Spleen (tissue), 11 donors: ENCODE measurements around the gene RBM38. TPM values are rescaled to one million over a fixed set of nuclear protein-coding genes. Genes with fewer than 3 reads are reported as not detected.
A peak's percentile ranks its signal among the peaks of the same experiment; 100 is the strongest.

Experiments
- DNase-seq: peaks from one replicate; pipeline ENCODE4 v3.0.0-alpha.2; 2020
- H3K27ac ChIP-seq, 8 donors: fragments of 200-600 bp; sonication (generic) in 7 of 8; 1 replicate in 4 of 8; 2 replicates in 4 of 8; pipeline versions ENCODE4 v1.5.0 to v1.8.0; 2016 to 2021; ENCODE audit warnings: inconsistent platforms in 4 of 8, mild to moderate bottlenecking in 4 of 8, moderate library complexity in 1 of 8
- H3K27me3 ChIP-seq, 7 donors: fragments of 200-600 bp; sonication (generic) in 6 of 7; replicated peaks in 1 of 7; 1 replicate in 4 of 7; 2 replicates in 3 of 7; pipeline versions ENCODE4 v1.5.0 to v1.8.0; 2016 to 2021; ENCODE audit warnings: inconsistent platforms in 3 of 7, mild to moderate bottlenecking in 1 of 7
- H3K36me3 ChIP-seq, 6 donors: fragments of 200-600 bp; sonication (generic) in 5 of 6; 1 replicate in 4 of 6; 2 replicates in 2 of 6; pipeline versions ENCODE4 v1.5.0 to v1.8.0; 2016 to 2021; ENCODE audit warnings: inconsistent platforms in 2 of 6
- H3K4me1 ChIP-seq, 6 donors: fragments of 200-600 bp; sonication (generic) in 5 of 6; 1 replicate in 3 of 6; 2 replicates in 3 of 6; pipeline versions ENCODE4 v1.5.0 to v1.8.0; 2016 to 2021; ENCODE audit warnings: inconsistent platforms in 3 of 6
- H3K4me3 ChIP-seq, 8 donors: fragments of 200-600 bp; sonication (generic) in 7 of 8; 1 replicate in 4 of 8; 2 replicates in 4 of 8; pipeline versions ENCODE4 v1.5.0 to v1.8.0; 2016 to 2021; ENCODE audit warnings: inconsistent platforms in 4 of 8, mild to moderate bottlenecking in 4 of 8, moderate library complexity in 2 of 8
- H3K9me3 ChIP-seq, 8 donors: fragments of 200-600 bp; sonication (generic) in 7 of 8; 1 replicate in 4 of 8; 2 replicates in 4 of 8; pipeline versions ENCODE4 v1.5.0 to v1.8.0; 2016 to 2021; ENCODE audit warnings: inconsistent platforms in 4 of 8
- CTCF ChIP-seq, 11 experiments: fragments of 200-600 bp in 7 of 11; fragments of 450-650 bp in 4 of 11; sonication (generic) in 4 of 11; IDR thresholded peaks in 8 of 11; conservative IDR thresholded peaks in 3 of 11; 1 replicate in 7 of 11; 2 replicates in 4 of 11; pipeline versions ENCODE4 v1.4.0 to v1.8.0; 2016 to 2021; ENCODE audit warnings: antibody characterized with exemption in 11 of 11, inconsistent platforms in 4 of 11, mild to moderate bottlenecking in 1 of 11
- POLR2A ChIP-seq, 3 donors: fragments of 450-650 bp; IDR thresholded peaks; one replicate each; pipeline ENCODE4 v1.5.1; 2017; ENCODE audit warnings: antibody characterized with exemption in 3 of 3, mild to moderate bottlenecking in 1 of 3
- POLR2AphosphoS5 ChIP-seq, 3 donors: sonication (generic); formaldehyde crosslinking; IDR thresholded peaks; one replicate each; pipeline ENCODE4 v1.5.1; 2017; ENCODE audit warnings: antibody characterized with exemption in 3 of 3
- WGBS, 5 donors: extraction: QIAGEN DNeasy Blood & Tissue Kit in 3 of 5; methylation state at CpG; one replicate each; pipeline versions ENCODE4 v1.1.5 to v1.1.7; 2013 to 2018; 5-methylcytosine and 5-hydroxymethylcytosine counted together
- intact Hi-C: fragments of 100-400 bp; cut with DNase I; formaldehyde crosslinking; loops from one replicate; pipeline ENCODE4 v1.15.0; 2023; ENCODE audit warnings: low total_unique reads
- polyA plus RNA-seq, 3 donors: library from polyadenylated mRNA; stranded (reverse); fragments of 200-250 nt; gene quantifications; one replicate each; pipeline ENCODE4 v1.2.1, GENCODE V29; 2013
- total RNA-seq, 7 donors: library from RNA; depleted of rRNA in 3 of 7; stranded (reverse); fragments of >200 nt in 3 of 7; fragmentation: NEBNext Ultra II Directional in 4 of 7; extraction: Animal tissue kit (Norgen Biotek cat#: 25700) in 4 of 7; gene quantifications; one replicate each; pipeline versions ENCODE4 v1.1.0 to v1.2.1, GENCODE V29; 2016 to 2021
- donor health status: healthy with polysubstance abuse.
- donor health status: DM: no; HTN: no; CAD: no; lungs with moderate emphysema.
- donor health status: DM: no; HTN: no; CAD: no.
- donor health status: Bipolar disorder and iron deficiency.
- donor health status: healthy.
- donor health status: DM: no; HTN: no; CAD: no.
- donor health status: DM: yes; HTN: yes; CAD: no.

RBM38 gene
- total and polyA plus RNA-seq, 10 donors, result 48.6 to 120 (median 65.8) TPM

- peak overlapping the region in 5 of 8 donors; percentile 24 to 89 (median 70) for H3K27ac ChIP-seq
- peak; percentile 75 for DNase-seq
- H3K27me3 ChIP-seq, result no peaks in the 10 kb centered on the region
- H3K9me3 ChIP-seq, result peaks cover 0 to 3% (median 0%) of the 10 kb centered on the region in 8 donors
- no peak overlapping the region for H3K4me3 ChIP-seq
- H3K36me3 ChIP-seq, result no peaks in the 10 kb centered on the region
- intact Hi-C loops, result no loop called here
- H3K4me1 ChIP-seq, result peaks cover 32 to 98% (median 71%) of the 10 kb centered on the region in 6 donors
- 80 to 86% (median 84%) methylated on average over 18 of the region's 18 CpGs for WGBS, 5 donors
- TF ChIP-seq POLR2AphosphoS5 (IDR thresholded peaks at IDR 0.05) (peak in 2 of 3 donors; percentile 9 to 40), POLR2A (IDR thresholded peaks at IDR 0.05) (no peak), CTCF (IDR thresholded peaks at IDR 0.05 in 8 of 11, conservative IDR thresholded peaks at IDR 0.05 in 3 of 11) (no peak)
Measured at GRCh38 chr20:57437672-57438330, 46.6 kb downstream of the RBM38 start.

- Histone ChIP-seq H3K4me1 (peaks cover 25 to 93% (median 63%) of the 10 kb centered on the region in 6 donors), H3K9me3 (peaks cover 0 to 3% (median 0%) of the 10 kb centered on the region in 8 donors), H3K27me3 (no peaks in the 10 kb centered on the region), H3K27ac (peak overlapping the region in 2 of 8 donors; percentile 84 to 89), H3K36me3 (no peaks in the 10 kb centered on the region), H3K4me3 (no peak overlapping the region)
- DNase-seq, result peak; percentile 71
- intact Hi-C loops, result no loop called here
- 73 to 90% (median 85%) methylated on average over 5 of the region's 5 CpGs for WGBS, 5 donors
- TF ChIP-seq POLR2A (IDR thresholded peaks at IDR 0.05) (no peak), POLR2AphosphoS5 (IDR thresholded peaks at IDR 0.05) (no peak), CTCF (IDR thresholded peaks at IDR 0.05 in 8 of 11, conservative IDR thresholded peaks at IDR 0.05 in 3 of 11) (no peak)
Measured at GRCh38 chr20:57438552-57438951, 47.4 kb downstream of the RBM38 start.

GRCh38 chr20:57439432-57439831 is 48.2 kb downstream of the RBM38 start:
- H3K9me3 ChIP-seq, result peaks cover 0 to 3% (median 0%) of the 10 kb centered on the region in 8 donors
- H3K4me1 ChIP-seq, result peaks cover 17 to 84% (median 54%) of the 10 kb centered on the region in 6 donors
- peak; percentile 78 for DNase-seq
- no peaks in the 10 kb centered on the region for H3K36me3 ChIP-seq
- peak overlapping the region in 4 of 8 donors; percentile 17 to 82 (median 76) for H3K27ac ChIP-seq
- intact Hi-C loops, result no loop called here
- TF ChIP-seq CTCF (IDR thresholded peaks at IDR 0.05 in 8 of 11, conservative IDR thresholded peaks at IDR 0.05 in 3 of 11) (no peak), POLR2AphosphoS5 (IDR thresholded peaks at IDR 0.05) (peak in 1 of 3 donors; percentile 32), POLR2A (IDR thresholded peaks at IDR 0.05) (no peak)
- H3K4me3 ChIP-seq, result no peak overlapping the region
- 60 to 86% (median 74%) methylated on average over 3 to 6 of the region's 6 CpGs for WGBS, 5 donors
- no peaks in the 10 kb centered on the region for H3K27me3 ChIP-seq

GRCh38 chr20:57439993-57440392 is 48.8 kb downstream of the RBM38 start:
- Histone ChIP-seq H3K9me3 (peaks cover 0 to 3% (median 0%) of the 10 kb centered on the region in 8 donors), H3K4me3 (no peak overlapping the region), H3K27me3 (no peaks in the 10 kb centered on the region), H3K27ac (peak overlapping the region; percentile 36 to 87 (median 76)), H3K36me3 (no peaks in the 10 kb centered on the region), H3K4me1 (peaks cover 11 to 78% (median 49%) of the 10 kb centered on the region in 6 donors)
- TF ChIP-seq CTCF (IDR thresholded peaks at IDR 0.05 in 8 of 11, conservative IDR thresholded peaks at IDR 0.05 in 3 of 11) (no peak), POLR2A (IDR thresholded peaks at IDR 0.05) (no peak), POLR2AphosphoS5 (IDR thresholded peaks at IDR 0.05) (no peak)
- intact Hi-C loops, result no loop called here
- DNase-seq, result peak; percentile 56
- WGBS, 5 donors, result 87 to 94% (median 93%) methylated on average over 7 of the region's 7 CpGs
